Activated CD4-positive, alpha-beta memory T cell treated with anti-CD3 and anti-CD28 coated beads, Interleukin-2, amount 10 ng/mL, durations not matched to agents 7 days and 5 days (primary cell): ENCODE data around the gene CSNK1G2. TPM values are rescaled to one million over a fixed set of nuclear protein-coding genes. Genes with fewer than 3 reads are reported as not detected.

Experiments used
- CTCF ChIA-PET: fragments of 350-600 bp; sonication (Branson Sonifier 250); formaldehyde crosslinking; loops from one replicate; lab custom pipeline; 2021; ENCODE audit warnings: antibody characterized with exemption, inconsistent platforms; lab: Charles Lee
- POLR2A ChIA-PET: fragments of 350-600 bp; sonication (Branson Sonifier 250); formaldehyde crosslinking; loops from one replicate; lab custom pipeline; 2021; ENCODE audit warnings: antibody characterized with exemption; lab: Charles Lee
- DNase-seq: peaks from one replicate; pipeline ENCODE4 v3.0.0-alpha.2; 2020
- H3K27ac Mint-ChIP-seq: one replicate; pipeline ENCODE4 v1.8.0; 2021; ENCODE audit warnings: mild to moderate bottlenecking, mixed read lengths
- H3K27me3 Mint-ChIP-seq: one replicate; pipeline ENCODE4 v1.8.0; 2021; ENCODE audit warnings: mixed read lengths
- H3K36me3 Mint-ChIP-seq: one replicate; pipeline ENCODE4 v1.8.0; 2021; ENCODE audit warnings: low read depth, mixed read lengths
- H3K4me1 Mint-ChIP-seq: one replicate; pipeline ENCODE4 v1.8.0; 2021; ENCODE audit warnings: mixed read lengths
- H3K4me3 Mint-ChIP-seq: one replicate; pipeline ENCODE4 v1.8.0; 2021; ENCODE audit warnings: mild to moderate bottlenecking, mixed read lengths
- H3K9me3 Mint-ChIP-seq: one replicate; pipeline ENCODE4 v1.8.0; 2021; ENCODE audit warnings: mixed read lengths
- total RNA-seq, 2 experiments: library from RNA; stranded (reverse); gene quantifications; one replicate each; pipeline ENCODE4 v1.2.3, GENCODE V29; 2021

Gene CSNK1G2
- 100 to 1,000 TPM; 130 to 132 TPM for total RNA-seq

GRCh38 chr19:1941146-1942077 lies at the start of gene CSNK1G2:
Gene CSNK1G2 (plus strand): TSS chr19:1941172. CDS start chr19:1969773, 28,601 bp downstream.
- H3K4me3 Mint-ChIP-seq: peak within 1 kb of the TSS; percentile 95
- peak within 1 kb of the TSS; percentile 96 for H3K27ac Mint-ChIP-seq
- peaks cover 47% of the 10 kb centered on the region for H3K4me1 Mint-ChIP-seq
- ChIA-PET CTCF (interaction anchor here (1.6 kb wide), 2 partner anchors 13 to 77 kb away, joined by 3 to 8 read pairs; no protein-coding TSS in a partner anchor), POLR2A (interaction anchor here (1.2 to 2.1 kb wide), 9 partner anchors 14 to 142 kb away, joined by 3 to 7 read pairs (median 4); no protein-coding TSS in a partner anchor)
- peaks cover 26% of the 10 kb centered on the region for H3K36me3 Mint-ChIP-seq
- H3K9me3 Mint-ChIP-seq: no peaks in the 10 kb centered on the region
- no peak for DNase-seq
- no peaks in the 10 kb centered on the region for H3K27me3 Mint-ChIP-seq

GRCh38 chr19:1893791-1894190 lies 47.2 kb upstream of the CSNK1G2 start:
- CTCF ChIA-PET: interaction anchor here (1.0 to 4.6 kb wide), 2 partner anchors 8 to 29 kb away, joined by 3 to 22 read pairs; no protein-coding TSS in a partner anchor
- no peak for DNase-seq

GRCh38 chr19:1896508-1896907 lies 44.5 kb upstream of the CSNK1G2 start:
- Mint-ChIP-seq H3K27ac (peak overlapping the region; percentile 100), H3K36me3 (no peaks in the 10 kb centered on the region), H3K27me3 (no peaks in the 10 kb centered on the region), H3K4me3 (peak overlapping the region; percentile 86), H3K9me3 (no peaks in the 10 kb centered on the region), H3K4me1 (peaks cover 50% of the 10 kb centered on the region)
- DNase-seq: no peak
- CTCF ChIA-PET: interaction anchor here (1.0 to 4.6 kb wide), 9 partner anchors 10 to 155 kb away, joined by 3 to 22 read pairs (median 7); no protein-coding TSS in a partner anchor
- POLR2A ChIA-PET: interaction anchor here (0.7 to 6.3 kb wide), 16 partner anchors 9 to 627 kb away, joined by 3 to 111 read pairs (median 9); partner anchors contain the start of genes ABHD17A, ADAT3, CIRBP and KLF16

More at GRCh38 chr19:1893791-1894190, 47.2 kb upstream of the CSNK1G2 start:
- POLR2A ChIA-PET: interaction anchor here (6.3 kb wide), 1 partner anchor 19 kb away, joined by 74 read pairs; no protein-coding TSS in a partner anchor
- no peak overlapping the region for H3K4me3 Mint-ChIP-seq
- H3K4me1 Mint-ChIP-seq: peaks cover 51% of the 10 kb centered on the region
- no peaks in the 10 kb centered on the region for H3K36me3 Mint-ChIP-seq
- no peaks in the 10 kb centered on the region for H3K27me3 Mint-ChIP-seq
- no peaks in the 10 kb centered on the region for H3K9me3 Mint-ChIP-seq
- H3K27ac Mint-ChIP-seq: no peak overlapping the region

GRCh38 chr19:1901940-1902404 lies 39.0 kb upstream of the CSNK1G2 start:
- CTCF ChIA-PET: interaction anchor here (0.6 to 2.7 kb wide), 4 partner anchors 29 to 311 kb away, joined by 3 to 7 read pairs (median 4); no protein-coding TSS in a partner anchor
- Mint-ChIP-seq H3K4me3 (no peak overlapping the region), H3K9me3 (no peaks in the 10 kb centered on the region), H3K27ac (no peak overlapping the region), H3K4me1 (peaks cover 45% of the 10 kb centered on the region), H3K27me3 (no peaks in the 10 kb centered on the region), H3K36me3 (peaks cover 5% of the 10 kb centered on the region)
- POLR2A ChIA-PET: interaction anchor here (0.9 to 2.1 kb wide), 3 partner anchors 17 to 140 kb away, joined by 4 to 5 read pairs (median 4); partner anchors contain the start of gene ABHD17A
- no peak for DNase-seq

- H3K9me3 Mint-ChIP-seq: no peaks in the 10 kb centered on the region
- peak overlapping the region; percentile 67 for H3K27ac Mint-ChIP-seq
- H3K27me3 Mint-ChIP-seq: no peaks in the 10 kb centered on the region
- H3K4me3 Mint-ChIP-seq: peak overlapping the region; percentile 21
- ChIA-PET CTCF (interaction anchor here (0.6 to 2.7 kb wide), 5 partner anchors 8 to 42 kb away, joined by 3 to 7 read pairs (median 4); no protein-coding TSS in a partner anchor), POLR2A (interaction anchor here (1.0 to 2.1 kb wide), 5 partner anchors 8 to 139 kb away, joined by 3 to 8 read pairs (median 5); partner anchors contain the start of gene ABHD17A)
- H3K4me1 Mint-ChIP-seq: peaks cover 41% of the 10 kb centered on the region
- DNase-seq: no peak
- peaks cover 5% of the 10 kb centered on the region for H3K36me3 Mint-ChIP-seq
These were observed 38.0 kb upstream of the CSNK1G2 start for GRCh38 chr19:1902923-1903322.

GRCh38 chr19:1904860-1905109 lies 36.2 kb upstream of the CSNK1G2 start:
- Mint-ChIP-seq H3K4me3 (peak overlapping the region; percentile 94), H3K9me3 (no peaks in the 10 kb centered on the region), H3K36me3 (peaks cover 5% of the 10 kb centered on the region), H3K4me1 (peaks cover 43% of the 10 kb centered on the region), H3K27me3 (no peaks in the 10 kb centered on the region), H3K27ac (peak overlapping the region; percentile 76)
- DNase-seq: no peak
- POLR2A ChIA-PET: interaction anchor here (0.7 to 1.9 kb wide), 5 partner anchors 10 to 1252 kb away, joined by 3 to 7 read pairs (median 3); no protein-coding TSS in a partner anchor
- CTCF ChIA-PET: interaction anchor here (1.0 to 2.7 kb wide), 3 partner anchors 19 to 126 kb away, joined by 3 to 7 read pairs (median 5); no protein-coding TSS in a partner anchor

- ChIA-PET CTCF (interaction anchor here (1.1 to 1.5 kb wide), 3 partner anchors 8 to 41 kb away, joined by 3 to 6 read pairs (median 3); no protein-coding TSS in a partner anchor), POLR2A (interaction anchor here (0.7 to 1.9 kb wide), 8 partner anchors 8 to 48 kb away, joined by 3 to 9 read pairs (median 6); no protein-coding TSS in a partner anchor)
- Mint-ChIP-seq H3K9me3 (no peaks in the 10 kb centered on the region), H3K36me3 (peaks cover 8% of the 10 kb centered on the region), H3K27me3 (no peaks in the 10 kb centered on the region), H3K4me3 (peak within 1 kb of the TSS; percentile 94), H3K4me1 (peaks cover 47% of the 10 kb centered on the region), H3K27ac (peak within 1 kb of the TSS; percentile 84)
- peak; percentile 99 for DNase-seq
These were observed 35.7 kb upstream of the CSNK1G2 start, which contains the start of the genes ADAT3 and SCAMP4 for GRCh38 chr19:1905110-1905862. Gene ADAT3 (plus strand): TSS chr19:1905399. CDS start chr19:1912048, 6,649 bp downstream. Gene SCAMP4 (plus strand): TSS chr19:1905399. CDS start chr19:1915020, 9,621 bp downstream.

GRCh38 chr19:1905863-1906375 lies 35.1 kb upstream of the CSNK1G2 start:
- DNase-seq: no peak
- H3K4me1 Mint-ChIP-seq: peaks cover 50% of the 10 kb centered on the region
- H3K27me3 Mint-ChIP-seq: no peaks in the 10 kb centered on the region
- no peaks in the 10 kb centered on the region for H3K9me3 Mint-ChIP-seq
- POLR2A ChIA-PET: interaction anchor here (0.7 to 1.9 kb wide), 8 partner anchors 9 to 49 kb away, joined by 3 to 9 read pairs (median 6); no protein-coding TSS in a partner anchor
- H3K27ac Mint-ChIP-seq: peak overlapping the region; percentile 84
- CTCF ChIA-PET: interaction anchor here (1.1 to 1.5 kb wide), 3 partner anchors 9 to 41 kb away, joined by 3 to 6 read pairs (median 3); no protein-coding TSS in a partner anchor
- peak overlapping the region; percentile 94 for H3K4me3 Mint-ChIP-seq
- H3K36me3 Mint-ChIP-seq: peaks cover 10% of the 10 kb centered on the region

GRCh38 chr19:1906985-1907562 lies 33.9 kb upstream of the CSNK1G2 start:
- CTCF ChIA-PET: no interaction called here
- H3K4me1 Mint-ChIP-seq: peaks cover 51% of the 10 kb centered on the region

GRCh38 chr19:1907563-1908363 lies 33.2 kb upstream of the CSNK1G2 start:
- DNase-seq: no peak
- H3K27me3 Mint-ChIP-seq: no peaks in the 10 kb centered on the region
- peaks cover 10% of the 10 kb centered on the region for H3K36me3 Mint-ChIP-seq
- H3K4me1 Mint-ChIP-seq: peaks cover 50% of the 10 kb centered on the region
- no peak overlapping the region for H3K27ac Mint-ChIP-seq
- H3K4me3 Mint-ChIP-seq: no peak overlapping the region
- no peaks in the 10 kb centered on the region for H3K9me3 Mint-ChIP-seq
- POLR2A ChIA-PET: interaction anchor here (1.0 to 1.3 kb wide), 2 partner anchors 10 to 13 kb away, joined by 3 read pairs; no protein-coding TSS in a partner anchor
- CTCF ChIA-PET: no interaction called here

More at GRCh38 chr19:1906985-1907562, 33.9 kb upstream of the CSNK1G2 start:
- Mint-ChIP-seq H3K4me3 (peak overlapping the region; percentile 35), H3K27me3 (no peaks in the 10 kb centered on the region), H3K36me3 (peaks cover 10% of the 10 kb centered on the region), H3K27ac (no peak overlapping the region), H3K9me3 (no peaks in the 10 kb centered on the region)
- POLR2A ChIA-PET: interaction anchor here (1.0 kb wide), 1 partner anchor 10 kb away, joined by 3 read pairs; no protein-coding TSS in a partner anchor
- DNase-seq: no peak
